IPS-15b (cell line): ENCODE results near the gene SEC24D.
"Not testable (repeated sequence)": the region's sequence is repeated elsewhere in the genome, so short reads cannot be mapped to it uniquely, and the experiment has no call there.

Source experiments
- H3K27me3 ChIP-seq: one replicate; pipeline ENCODE4 v1.6.1; 2013; ENCODE audit warnings: low read length; ENCODE audit not compliant: control insufficient read depth, insufficient read depth
- H3K36me3 ChIP-seq: one replicate; pipeline ENCODE4 v1.6.1; 2013; ENCODE audit warnings: low read length; ENCODE audit not compliant: control insufficient read depth, insufficient read depth
- H3K4me1 ChIP-seq: one replicate; pipeline ENCODE4 v1.6.1; 2013; ENCODE audit warnings: mild to moderate bottlenecking, low read length; ENCODE audit not compliant: control insufficient read depth, insufficient read depth
- H3K4me3 ChIP-seq: one replicate; pipeline ENCODE4 v1.5.1; 2013; ENCODE audit warnings: low read depth, low read length
- H3K9ac ChIP-seq: one replicate; pipeline ENCODE4 v1.6.1; 2013; ENCODE audit warnings: low read depth, mild to moderate bottlenecking, low read length
- H3K9me3 ChIP-seq: one replicate; pipeline ENCODE4 v1.6.1; 2013; ENCODE audit warnings: mild to moderate bottlenecking, low read length; ENCODE audit not compliant: control insufficient read depth, insufficient read depth

SEC24D gene

DNA sequence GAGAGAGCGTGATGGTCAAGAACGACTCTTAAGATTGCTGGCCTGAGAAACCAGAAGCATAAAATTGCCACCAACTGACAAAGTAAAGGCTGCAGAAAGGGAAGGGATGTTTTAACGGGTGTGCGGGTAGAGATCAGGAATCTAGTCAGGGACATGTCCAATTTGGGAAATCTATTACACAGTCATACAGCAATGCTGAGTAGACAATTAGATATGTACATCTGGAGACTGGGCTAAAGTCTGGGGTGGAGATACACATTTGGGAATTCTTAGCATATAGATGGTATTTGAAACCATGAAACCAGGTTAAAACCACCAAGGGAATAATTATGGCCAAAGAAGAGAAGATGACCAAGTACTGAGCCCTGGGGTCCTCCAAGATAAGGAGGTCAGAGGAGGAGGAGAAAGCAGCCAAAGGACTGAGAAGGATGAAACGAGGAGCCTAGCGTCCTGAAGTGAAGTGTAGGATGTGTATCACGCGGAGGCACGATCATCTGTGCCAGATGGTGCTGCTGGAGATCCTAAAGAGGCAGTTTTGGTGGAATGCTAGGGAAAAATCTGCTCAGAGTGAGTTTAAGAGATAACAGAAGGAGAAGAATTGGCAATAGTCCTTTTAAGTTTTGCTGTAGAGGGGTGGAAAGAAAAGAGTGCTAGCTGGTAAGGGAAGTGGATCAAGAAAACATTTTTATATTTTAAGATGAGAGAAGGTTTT lies 36.5 kb downstream of the SEC24D start:
- Histone ChIP-seq H3K4me3 (no peak overlapping the region), H3K9ac (no peak overlapping the region), H3K27me3 (no peaks in the 10 kb centered on the region), H3K9me3 (no peaks in the 10 kb centered on the region), H3K36me3 (peaks cover 14% of the 10 kb centered on the region), H3K4me1 (no peaks in the 10 kb centered on the region)

- Histone ChIP-seq H3K9ac (no peak overlapping the region), H3K4me1 (no peaks in the 10 kb centered on the region), H3K27me3 (no peaks in the 10 kb centered on the region), H3K4me3 (no peak overlapping the region), H3K36me3 (peaks cover 14% of the 10 kb centered on the region), H3K9me3 (no peaks in the 10 kb centered on the region)
These were observed 37.3 kb downstream of the SEC24D start for GRCh38 chr4:118798658-118799057.

DNA sequence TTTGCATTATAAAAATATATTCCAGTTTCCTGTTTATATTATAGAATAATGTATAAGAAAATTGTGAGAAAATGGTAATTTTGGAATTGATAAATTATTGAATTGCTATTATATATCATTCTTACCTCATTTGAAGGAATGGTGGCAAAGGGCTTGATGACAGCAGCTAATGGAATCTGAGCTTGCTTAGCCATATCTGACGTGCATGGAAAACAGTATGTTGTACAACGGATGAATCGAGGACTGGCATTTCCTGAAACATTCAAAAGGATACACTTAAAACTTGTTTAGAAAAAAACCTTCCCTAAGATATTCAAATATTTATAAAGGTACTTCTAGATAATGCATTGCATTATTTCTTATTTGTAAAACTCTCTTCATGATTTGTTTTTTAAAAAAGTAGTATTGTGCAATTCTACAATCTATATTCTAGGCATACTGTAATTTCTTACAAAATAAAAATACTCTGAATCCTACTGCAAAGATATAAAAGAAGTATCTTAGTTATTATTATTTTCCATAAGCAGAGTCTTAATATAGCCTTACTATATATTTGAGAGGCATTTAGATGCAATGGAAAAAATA lies 38.3 kb downstream of the SEC24D start:
- H3K9ac ChIP-seq = no peak overlapping the region
- H3K4me1 ChIP-seq = no peaks in the 10 kb centered on the region
- no peaks in the 10 kb centered on the region for H3K9me3 ChIP-seq
- no peaks in the 10 kb centered on the region for H3K27me3 ChIP-seq
- peaks cover 14% of the 10 kb centered on the region for H3K36me3 ChIP-seq
- H3K4me3 ChIP-seq = no peak overlapping the region

DNA sequence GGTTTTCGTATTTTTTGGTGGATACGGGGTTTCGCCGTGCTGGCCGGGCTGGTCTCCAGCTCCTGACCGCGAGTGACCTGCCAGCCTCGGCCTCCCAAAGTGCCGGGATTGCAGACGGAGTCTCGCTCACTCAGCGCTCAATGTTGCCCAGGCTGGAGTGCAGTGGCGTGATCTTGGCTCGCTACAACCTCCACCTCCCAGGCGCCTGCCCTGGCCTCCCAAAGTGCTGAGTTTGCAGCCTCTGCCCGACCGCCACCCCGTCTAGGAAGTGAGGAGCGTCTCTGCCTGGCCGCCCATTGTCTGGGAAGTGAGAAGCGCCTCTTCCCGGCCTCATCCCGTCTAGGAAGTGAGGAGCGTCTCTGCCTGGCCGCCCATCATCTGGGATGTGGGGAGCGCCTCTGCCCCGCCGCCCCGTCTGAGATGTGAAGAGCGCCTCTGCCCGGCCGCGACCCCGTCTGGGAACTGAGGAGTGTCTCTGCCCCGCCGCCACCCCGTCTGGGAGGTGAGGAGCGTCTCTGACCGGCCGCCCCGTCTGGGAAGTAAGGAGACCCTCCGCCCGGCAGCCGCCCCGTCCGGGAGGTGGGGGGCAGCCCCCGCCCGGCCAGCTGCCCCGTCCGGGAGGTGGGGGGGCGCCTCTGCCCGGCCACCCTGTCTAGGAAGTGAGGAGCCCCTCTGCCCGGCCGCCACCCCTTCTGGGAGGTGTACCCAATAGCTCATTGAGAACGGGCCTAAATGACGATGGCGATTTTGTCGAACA lies 44.1 kb downstream of the SEC24D start:
- H3K27me3 ChIP-seq, H3K4me3 ChIP-seq, H3K9ac ChIP-seq, H3K9me3 ChIP-seq, H3K36me3 ChIP-seq, H3K4me1 ChIP-seq: not testable (repeated sequence)

- H3K36me3 ChIP-seq = no peaks in the 10 kb centered on the region
- H3K4me1 ChIP-seq = no peaks in the 10 kb centered on the region
- no peak overlapping the region for H3K4me3 ChIP-seq
- H3K9me3 ChIP-seq = no peaks in the 10 kb centered on the region
- no peaks in the 10 kb centered on the region for H3K27me3 ChIP-seq
- no peak overlapping the region for H3K9ac ChIP-seq
These were observed 45.4 kb downstream of the SEC24D start for GRCh38 chr4:118790544-118790943.

- Histone ChIP-seq H3K27me3 (no peaks in the 10 kb centered on the region), H3K9ac (no peak overlapping the region), H3K36me3 (no peaks in the 10 kb centered on the region), H3K4me3 (no peak overlapping the region), H3K9me3 (no peaks in the 10 kb centered on the region), H3K4me1 (no peaks in the 10 kb centered on the region)
These were observed 47.0 kb downstream of the SEC24D start for GRCh38 chr4:118788911-118789310.

GRCh38 chr4:118787844-118788380 lies 48.0 kb downstream of the SEC24D start:
- Histone ChIP-seq H3K27me3 (no peaks in the 10 kb centered on the region), H3K4me1 (no peaks in the 10 kb centered on the region), H3K9ac (no peak overlapping the region), H3K36me3 (peaks cover 4% of the 10 kb centered on the region), H3K9me3 (peaks cover 5% of the 10 kb centered on the region), H3K4me3 (no peak overlapping the region)

GRCh38 chr4:118784776-118785175 lies 51.1 kb downstream of the SEC24D start:
- Histone ChIP-seq H3K9me3 (peaks cover 9% of the 10 kb centered on the region), H3K9ac (no peak overlapping the region), H3K4me1 (no peaks in the 10 kb centered on the region), H3K27me3 (no peaks in the 10 kb centered on the region), H3K36me3 (peaks cover 4% of the 10 kb centered on the region), H3K4me3 (no peak overlapping the region)

DNA sequence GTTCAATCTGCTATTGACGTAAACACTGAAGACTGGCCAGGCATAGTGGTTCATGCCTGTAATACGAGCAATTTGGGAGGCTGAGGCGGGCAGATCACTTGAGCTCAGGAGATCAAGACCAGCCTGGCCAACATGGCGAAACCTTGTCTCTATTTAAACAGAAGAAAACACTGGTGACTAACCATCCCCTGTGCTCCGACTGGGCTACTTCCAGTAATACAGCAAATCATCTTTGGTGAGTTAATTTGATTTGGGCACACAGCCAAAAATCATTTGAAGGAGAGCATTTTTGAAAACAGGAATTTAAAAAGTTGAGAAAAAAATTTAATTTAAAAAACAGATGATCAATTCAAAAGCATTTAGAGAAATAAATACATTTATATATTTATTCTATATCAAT lies 52.0 kb downstream of the SEC24D start:
- Histone ChIP-seq H3K36me3 (peaks cover 4% of the 10 kb centered on the region), H3K27me3 (no peaks in the 10 kb centered on the region), H3K4me1 (no peaks in the 10 kb centered on the region), H3K9ac (no peak overlapping the region), H3K9me3 (peaks cover 9% of the 10 kb centered on the region), H3K4me3 (no peak overlapping the region)

DNA sequence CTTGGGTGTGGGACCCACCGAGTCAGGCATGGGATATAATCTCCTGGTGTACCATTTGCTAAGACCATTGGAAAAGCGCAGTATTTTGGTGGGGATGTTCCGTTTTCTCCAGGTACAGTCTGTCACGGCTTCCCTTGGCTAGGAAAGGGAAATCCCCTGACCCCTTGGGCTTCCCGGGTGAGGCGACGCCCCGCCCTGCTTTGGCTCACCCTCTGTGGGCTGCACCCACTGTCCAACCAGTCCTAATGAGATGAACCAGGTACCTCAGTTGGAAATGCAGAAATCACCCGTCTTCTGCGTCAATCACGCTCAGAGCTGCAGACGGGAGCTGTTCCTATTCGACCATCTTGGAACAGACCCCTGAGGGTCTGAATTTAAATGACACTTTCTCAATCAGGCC lies 53.0 kb downstream of the SEC24D start:
- not testable (repeated sequence) for H3K9ac ChIP-seq, H3K9me3 ChIP-seq, H3K27me3 ChIP-seq, H3K4me3 ChIP-seq, H3K4me1 ChIP-seq, H3K36me3 ChIP-seq

- H3K9me3 ChIP-seq, H3K4me1 ChIP-seq, H3K36me3 ChIP-seq, H3K9ac ChIP-seq, H3K4me3 ChIP-seq, H3K27me3 ChIP-seq: not testable (repeated sequence)
These were observed 58.3 kb downstream of the SEC24D start for GRCh38 chr4:118777649-118778048.
